HepG2 (cell line): ENCODE data around the gene TBL3.

ENCODE experiments used
- RAD51 ChIP-seq: fragments of 450-650 bp; IDR thresholded peaks from 2 replicates; pipeline ENCODE4 v1.6.1; 2016; ENCODE audit warnings: borderline replicate concordance
- TP53 ChIP-seq: sonication (generic); formaldehyde crosslinking; conservative IDR thresholded peaks from 2 replicates; pipeline ENCODE4 v1.4.0; 2020; ENCODE audit warnings: missing genetic modification reagents
- ZNF20 ChIP-seq: sonication (generic); formaldehyde crosslinking; IDR thresholded peaks from 2 replicates; pipeline ENCODE4 v1.4.0; 2020; ENCODE audit warnings: mild to moderate bottlenecking, moderate library complexity, missing genetic modification reagents
- TF ChIP-seq, protein P1 (sequence below): sonication (generic); formaldehyde crosslinking; IDR thresholded peaks from 2 replicates; pipeline ENCODE4 v1.5.0; 2020; ENCODE audit warnings: mild to moderate bottlenecking, missing genetic modification reagents, borderline replicate concordance
- TF ChIP-seq, protein P2 (sequence below): sonication (generic); formaldehyde crosslinking; IDR thresholded peaks from 2 replicates; pipeline ENCODE4 v1.9.0; 2021; ENCODE audit warnings: missing genetic modification reagents, mild to moderate bottlenecking, borderline replicate concordance

- TF ChIP-seq, protein P1, sequence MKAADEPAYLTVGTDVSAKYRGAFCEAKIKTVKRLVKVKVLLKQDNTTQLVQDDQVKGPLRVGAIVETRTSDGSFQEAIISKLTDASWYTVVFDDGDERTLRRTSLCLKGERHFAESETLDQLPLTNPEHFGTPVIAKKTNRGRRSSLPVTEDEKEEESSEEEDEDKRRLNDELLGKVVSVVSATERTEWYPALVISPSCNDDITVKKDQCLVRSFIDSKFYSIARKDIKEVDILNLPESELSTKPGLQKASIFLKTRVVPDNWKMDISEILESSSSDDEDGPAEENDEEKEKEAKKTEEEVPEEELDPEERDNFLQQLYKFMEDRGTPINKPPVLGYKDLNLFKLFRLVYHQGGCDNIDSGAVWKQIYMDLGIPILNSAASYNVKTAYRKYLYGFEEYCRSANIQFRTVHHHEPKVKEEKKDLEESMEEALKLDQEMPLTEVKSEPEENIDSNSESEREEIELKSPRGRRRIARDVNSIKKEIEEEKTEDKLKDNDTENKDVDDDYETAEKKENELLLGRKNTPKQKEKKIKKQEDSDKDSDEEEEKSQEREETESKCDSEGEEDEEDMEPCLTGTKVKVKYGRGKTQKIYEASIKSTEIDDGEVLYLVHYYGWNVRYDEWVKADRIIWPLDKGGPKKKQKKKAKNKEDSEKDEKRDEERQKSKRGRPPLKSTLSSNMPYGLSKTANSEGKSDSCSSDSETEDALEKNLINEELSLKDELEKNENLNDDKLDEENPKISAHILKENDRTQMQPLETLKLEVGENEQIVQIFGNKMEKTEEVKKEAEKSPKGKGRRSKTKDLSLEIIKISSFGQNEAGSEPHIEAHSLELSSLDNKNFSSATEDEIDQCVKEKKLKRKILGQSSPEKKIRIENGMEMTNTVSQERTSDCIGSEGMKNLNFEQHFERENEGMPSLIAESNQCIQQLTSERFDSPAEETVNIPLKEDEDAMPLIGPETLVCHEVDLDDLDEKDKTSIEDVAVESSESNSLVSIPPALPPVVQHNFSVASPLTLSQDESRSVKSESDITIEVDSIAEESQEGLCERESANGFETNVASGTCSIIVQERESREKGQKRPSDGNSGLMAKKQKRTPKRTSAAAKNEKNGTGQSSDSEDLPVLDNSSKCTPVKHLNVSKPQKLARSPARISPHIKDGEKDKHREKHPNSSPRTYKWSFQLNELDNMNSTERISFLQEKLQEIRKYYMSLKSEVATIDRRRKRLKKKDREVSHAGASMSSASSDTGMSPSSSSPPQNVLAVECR (CRISPR knock-in tag): no peak
- TF ChIP-seq ZNF20 (CRISPR knock-in tag) (no peak), TP53 (CRISPR knock-in tag) (no peak), RAD51 (no peak)
- TF ChIP-seq, protein P2, sequence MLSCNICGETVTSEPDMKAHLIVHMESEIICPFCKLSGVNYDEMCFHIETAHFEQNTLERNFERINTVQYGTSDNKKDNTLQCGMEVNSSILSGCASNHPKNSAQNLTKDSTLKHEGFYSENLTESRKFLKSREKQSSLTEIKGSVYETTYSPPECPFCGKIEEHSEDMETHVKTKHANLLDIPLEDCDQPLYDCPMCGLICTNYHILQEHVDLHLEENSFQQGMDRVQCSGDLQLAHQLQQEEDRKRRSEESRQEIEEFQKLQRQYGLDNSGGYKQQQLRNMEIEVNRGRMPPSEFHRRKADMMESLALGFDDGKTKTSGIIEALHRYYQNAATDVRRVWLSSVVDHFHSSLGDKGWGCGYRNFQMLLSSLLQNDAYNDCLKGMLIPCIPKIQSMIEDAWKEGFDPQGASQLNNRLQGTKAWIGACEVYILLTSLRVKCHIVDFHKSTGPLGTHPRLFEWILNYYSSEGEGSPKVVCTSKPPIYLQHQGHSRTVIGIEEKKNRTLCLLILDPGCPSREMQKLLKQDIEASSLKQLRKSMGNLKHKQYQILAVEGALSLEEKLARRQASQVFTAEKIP (CRISPR knock-in tag): no peak
Observed at GRCh38 chr16:2001035-2001434, 29.2 kb downstream of the TBL3 start.
